Suprapubic skin (tissue), 4 donors: Measurements from ENCODE around the gene LHX6. TPM values are rescaled to one million over a fixed set of nuclear protein-coding genes. Genes with fewer than 3 reads are reported as not detected.

ENCODE experiments used
- DNase-seq, 2 donors: peaks; one replicate each; pipeline ENCODE4 v3.0.0-alpha.2; 2019; ENCODE audit warnings: low spot score in 2 of 2
- H3K27ac ChIP-seq: fragments of 200-600 bp; sonication (generic); one replicate; pipeline ENCODE4 v1.5.1; 2019
- H3K27me3 ChIP-seq: fragments of 200-600 bp; sonication (generic); one replicate; pipeline ENCODE4 v1.5.1; 2019
- H3K36me3 ChIP-seq: fragments of 200-600 bp; sonication (generic); one replicate; pipeline ENCODE4 v1.5.1; 2019
- H3K4me1 ChIP-seq: fragments of 200-600 bp; sonication (generic); one replicate; pipeline ENCODE4 v1.5.1; 2019
- H3K4me3 ChIP-seq: fragments of 200-600 bp; sonication (generic); one replicate; pipeline ENCODE4 v1.5.1; 2019; ENCODE audit warnings: mild to moderate bottlenecking
- H3K9me3 ChIP-seq: fragments of 200-600 bp; sonication (generic); one replicate; pipeline ENCODE4 v1.5.1; 2019
- EP300 ChIP-seq: sonication (generic); formaldehyde crosslinking; IDR thresholded peaks from one replicate; pipeline ENCODE4 v1.6.1; 2017; ENCODE audit warnings: antibody characterized with exemption
- POLR2A ChIP-seq, 2 donors: fragments of 450-650 bp; IDR thresholded peaks; one replicate each; pipeline ENCODE4 v1.6.1; 2017; ENCODE audit warnings: antibody characterized with exemption in 2 of 2, mild to moderate bottlenecking in 2 of 2, moderate library complexity in 2 of 2
- POLR2AphosphoS5 ChIP-seq, 3 donors: sonication (generic); formaldehyde crosslinking; IDR thresholded peaks; one replicate each; pipeline ENCODE4 v1.6.1; 2017; ENCODE audit warnings: antibody characterized with exemption in 3 of 3
- WGBS: methylation state at CpG from one replicate; pipeline ENCODE4 v1.1.5; 2018; 5-methylcytosine and 5-hydroxymethylcytosine counted together
- total RNA-seq, 4 donors: library from RNA; depleted of rRNA; stranded (reverse); fragments of >200 nt; gene quantifications; one replicate each; pipeline ENCODE4 v1.1.0, GENCODE V29; 2016
- TF ChIP-seq, protein P1 (sequence below), 2 donors: fragments of 200-600 bp in 1 of 2; fragments of 450-650 bp in 1 of 2; sonication (generic) in 1 of 2; IDR thresholded peaks; one replicate each; pipeline ENCODE4 v1.5.1; 2016 to 2019; ENCODE audit warnings: antibody characterized with exemption in 2 of 2, mild to moderate bottlenecking in 1 of 2, moderate library complexity in 1 of 2

LHX6 gene
- total RNA-seq, 4 donors from 2014 or later = 1.4 to 7.3 (median 3.4) TPM

- H3K4me1 ChIP-seq = peaks cover 43% of the 10 kb centered on the region
- 83% methylated on average over 4 of the region's 4 CpGs for WGBS
- H3K4me3 ChIP-seq = no peak overlapping the region
- TF ChIP-seq POLR2AphosphoS5 (IDR thresholded peaks at IDR 0.05) (no peak), EP300 (no peak), POLR2A (IDR thresholded peaks at IDR 0.05) (no peak)
- TF ChIP-seq, protein P1, sequence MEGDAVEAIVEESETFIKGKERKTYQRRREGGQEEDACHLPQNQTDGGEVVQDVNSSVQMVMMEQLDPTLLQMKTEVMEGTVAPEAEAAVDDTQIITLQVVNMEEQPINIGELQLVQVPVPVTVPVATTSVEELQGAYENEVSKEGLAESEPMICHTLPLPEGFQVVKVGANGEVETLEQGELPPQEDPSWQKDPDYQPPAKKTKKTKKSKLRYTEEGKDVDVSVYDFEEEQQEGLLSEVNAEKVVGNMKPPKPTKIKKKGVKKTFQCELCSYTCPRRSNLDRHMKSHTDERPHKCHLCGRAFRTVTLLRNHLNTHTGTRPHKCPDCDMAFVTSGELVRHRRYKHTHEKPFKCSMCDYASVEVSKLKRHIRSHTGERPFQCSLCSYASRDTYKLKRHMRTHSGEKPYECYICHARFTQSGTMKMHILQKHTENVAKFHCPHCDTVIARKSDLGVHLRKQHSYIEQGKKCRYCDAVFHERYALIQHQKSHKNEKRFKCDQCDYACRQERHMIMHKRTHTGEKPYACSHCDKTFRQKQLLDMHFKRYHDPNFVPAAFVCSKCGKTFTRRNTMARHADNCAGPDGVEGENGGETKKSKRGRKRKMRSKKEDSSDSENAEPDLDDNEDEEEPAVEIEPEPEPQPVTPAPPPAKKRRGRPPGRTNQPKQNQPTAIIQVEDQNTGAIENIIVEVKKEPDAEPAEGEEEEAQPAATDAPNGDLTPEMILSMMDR (IDR thresholded peaks at IDR 0.05) = no peak
- no peaks in the 10 kb centered on the region for H3K9me3 ChIP-seq
- peaks cover 95% of the 10 kb centered on the region for H3K27me3 ChIP-seq
- no peak for DNase-seq
- no peak overlapping the region for H3K27ac ChIP-seq
- no peaks in the 10 kb centered on the region for H3K36me3 ChIP-seq
These were observed 12.5 kb downstream of the LHX6 start for GRCh38 chr9:122216138-122216797.

GRCh38 chr9:122215663-122216062 lies 13.1 kb downstream of the LHX6 start:
- Histone ChIP-seq H3K27ac (no peak overlapping the region), H3K9me3 (no peaks in the 10 kb centered on the region), H3K4me1 (peaks cover 42% of the 10 kb centered on the region), H3K27me3 (peaks cover 95% of the 10 kb centered on the region), H3K4me3 (no peak overlapping the region), H3K36me3 (no peaks in the 10 kb centered on the region)
- TF ChIP-seq, protein P1 (IDR thresholded peaks at IDR 0.05) = no peak
- TF ChIP-seq POLR2AphosphoS5 (IDR thresholded peaks at IDR 0.05) = no peak
- no peak for TF ChIP-seq EP300
- TF ChIP-seq POLR2A (IDR thresholded peaks at IDR 0.05) = no peak
- WGBS = 100% methylated on average over 1 of the region's 1 CpG
- no peak for DNase-seq

GRCh38 chr9:122214507-122214906 lies 14.2 kb downstream of the LHX6 start:
- peak in 1 of 2 donors; percentile 18 for DNase-seq
- Histone ChIP-seq H3K27me3 (peaks cover 93% of the 10 kb centered on the region), H3K36me3 (no peaks in the 10 kb centered on the region), H3K4me3 (peak overlapping the region; percentile 51), H3K9me3 (no peaks in the 10 kb centered on the region), H3K27ac (no peak overlapping the region), H3K4me1 (peaks cover 31% of the 10 kb centered on the region)
- 51% methylated on average over 9 of the region's 9 CpGs for WGBS
- no peak for TF ChIP-seq EP300
- no peak for TF ChIP-seq POLR2AphosphoS5 (IDR thresholded peaks at IDR 0.05)
- TF ChIP-seq, protein P1 (IDR thresholded peaks at IDR 0.05) = no peak
- no peak for TF ChIP-seq POLR2A (IDR thresholded peaks at IDR 0.05)

DNA sequence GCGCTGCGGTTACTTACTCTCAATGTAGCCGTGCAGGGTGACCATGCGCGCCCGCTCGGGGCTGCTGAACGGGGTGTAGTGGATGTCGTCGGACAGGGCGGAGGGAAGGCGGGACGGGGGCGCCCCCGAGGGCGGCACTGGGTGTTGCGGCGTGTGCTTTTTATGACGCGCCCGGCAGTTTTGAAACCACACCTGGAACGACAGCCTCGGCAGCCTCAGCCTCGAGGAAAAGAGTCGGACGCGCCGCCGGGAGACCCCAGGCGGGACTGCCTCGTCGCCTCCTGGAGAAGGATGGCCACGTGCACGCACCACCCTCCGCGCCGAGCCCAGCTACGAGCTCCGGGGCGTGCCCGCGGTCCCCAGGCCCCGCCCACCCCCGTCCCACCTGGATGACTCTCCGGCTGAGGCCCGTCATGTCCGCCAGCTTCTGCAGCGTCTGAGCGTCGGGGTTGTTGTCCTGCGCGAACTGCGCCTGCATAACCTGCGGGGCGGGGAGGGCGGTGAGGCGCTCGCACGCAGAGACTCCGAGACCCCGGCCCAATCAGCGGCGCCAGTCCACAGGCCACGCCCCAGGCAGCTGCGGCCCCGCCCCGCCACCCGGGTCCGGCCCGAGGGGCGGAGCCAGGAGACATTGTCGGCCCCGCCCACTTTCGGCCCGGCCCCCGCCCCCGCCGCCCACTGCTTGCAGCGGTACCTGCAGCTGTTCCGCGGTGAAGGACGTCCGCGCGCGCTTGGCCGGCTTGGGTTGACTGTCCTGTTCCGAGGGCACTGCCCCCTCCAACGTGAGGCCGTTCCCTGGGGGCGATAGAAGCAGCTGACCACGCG lies 15.0 kb downstream of the LHX6 start:
- no peak overlapping the region for H3K27ac ChIP-seq

More for the DNA sequence above, 15.0 kb downstream of the LHX6 start:
- Histone ChIP-seq H3K4me3 (peak overlapping the region; percentile 51), H3K9me3 (no peaks in the 10 kb centered on the region), H3K4me1 (peaks cover 24% of the 10 kb centered on the region), H3K36me3 (no peaks in the 10 kb centered on the region), H3K27me3 (peaks cover 90% of the 10 kb centered on the region)
- DNase-seq = no peak
- 43% methylated on average over 4 of the region's 93 CpGs for WGBS
- no peak for TF ChIP-seq EP300
- no peak for TF ChIP-seq POLR2A (IDR thresholded peaks at IDR 0.05)
- TF ChIP-seq POLR2AphosphoS5 (IDR thresholded peaks at IDR 0.05) = no peak
- TF ChIP-seq, protein P1 (IDR thresholded peaks at IDR 0.05) = no peak
